GM10248 (cell line): ENCODE measurements around the gene NFATC3.
A peak's percentile ranks its signal among the peaks of the same experiment; 100 is the strongest.

Source experiments
- CTCF ChIA-PET: fragments of 300-600 bp; sonication (Branson Sonifier 250); formaldehyde crosslinking; extraction: SDS; loops from one replicate; lab custom pipeline; 2021; ENCODE audit warnings: antibody characterized with exemption; lab: Yijun Ruan, JAX
- POLR2A ChIA-PET: fragments of 350-650 bp; sonication (Branson Sonifier 250); formaldehyde crosslinking; extraction: SDS; loops from one replicate; lab custom pipeline; 2020; ENCODE audit warnings: antibody characterized with exemption; lab: Yijun Ruan, JAX
- DNase-seq: peaks from one replicate; pipeline ENCODE4 v3.0.0; 2012; ENCODE audit errors: extremely low spot score
- CTCF ChIP-seq: IDR thresholded peaks from 2 replicates; pipeline ENCODE4 v1.5.1; 2012; ENCODE audit warnings: mild to moderate bottlenecking, low read depth; ENCODE audit errors: extremely low read depth, missing control alignments, control extremely low read depth

The NFATC3 gene

GRCh38 chr16:68047987-68048386 lies 37.2 kb upstream of the NFATC3 start:
- TF ChIP-seq CTCF = no peak
- CTCF ChIA-PET = interaction anchor here (1.2 to 1.4 kb wide), 2 partner anchors 9 to 13 kb away, joined by 6 read pairs; no protein-coding TSS in a partner anchor
- DNase-seq = no peak
- POLR2A ChIA-PET = no interaction called here

GRCh38 chr16:68049449-68049848 lies 35.7 kb upstream of the NFATC3 start:
- CTCF ChIA-PET = no interaction called here
- DNase-seq = no peak
- POLR2A ChIA-PET = no interaction called here
- TF ChIP-seq CTCF = no peak

GRCh38 chr16:68055395-68055794 lies 29.8 kb upstream of the NFATC3 start:
- DNase-seq = no peak
- POLR2A ChIA-PET = no interaction called here
- no peak for TF ChIP-seq CTCF
- CTCF ChIA-PET = interaction anchor here (1.1 to 6.5 kb wide), 4 partner anchors 8 to 16 kb away, joined by 3 to 44 read pairs (median 4); no protein-coding TSS in a partner anchor

- CTCF ChIA-PET = interaction anchor here (1.3 to 4.7 kb wide), 3 partner anchors 12 to 140 kb away, joined by 3 to 15 read pairs (median 6); no protein-coding TSS in a partner anchor
- TF ChIP-seq CTCF = no peak
- POLR2A ChIA-PET = no interaction called here
- no peak for DNase-seq
Observed at GRCh38 chr16:68059804-68060203, 25.4 kb upstream of the NFATC3 start.

GRCh38 chr16:68061396-68061795 lies 23.8 kb upstream of the NFATC3 start:
- ChIA-PET POLR2A (no interaction called here), CTCF (interaction anchor here (1.2 to 4.7 kb wide), 11 partner anchors 9 to 246 kb away, joined by 3 to 15 read pairs (median 6); partner anchors contain the start of gene NRN1L)
- DNase-seq = peak; percentile 38
- TF ChIP-seq CTCF = no peak

GRCh38 chr16:68062910-68063393 lies 22.2 kb upstream of the NFATC3 start:
- no peak for DNase-seq
- CTCF ChIA-PET = interaction anchor here (1.7 to 4.7 kb wide), 6 partner anchors 12 to 247 kb away, joined by 3 to 37 read pairs (median 12); partner anchors contain the start of gene NRN1L
- no peak for TF ChIP-seq CTCF
- POLR2A ChIA-PET = no interaction called here
